ENCODE data around the gene ANKRD22.

GRCh38 chr10:88805924-88806323 is 45.7 kb downstream of the ANKRD22 start:
- TF ChIP-seq CTCF (IDR thresholded peaks at IDR 0.05) (no peak), SREBF2 (IDR thresholded peaks at IDR 0.05) (no peak), EP300 (IDR thresholded peaks at IDR 0.05) (no peak), CEBPB (IDR thresholded peaks at IDR 0.05) (no peak), RCOR1 (IDR thresholded peaks at IDR 0.05; ENCODE audit: low read depth, low read length) (no peak), USF2 (IDR thresholded peaks at IDR 0.05) (no peak), ZFP36 (IDR thresholded peaks at IDR 0.05; ENCODE audit: borderline replicate concordance, partially characterized antibody) (no peak), ATOH8 (CRISPR knock-in tag; IDR thresholded peaks at IDR 0.05; ENCODE audit: low read depth) (no peak), EHF (CRISPR knock-in tag; IDR thresholded peaks at IDR 0.05) (no peak)
- TF ChIP-seq, protein P1, sequence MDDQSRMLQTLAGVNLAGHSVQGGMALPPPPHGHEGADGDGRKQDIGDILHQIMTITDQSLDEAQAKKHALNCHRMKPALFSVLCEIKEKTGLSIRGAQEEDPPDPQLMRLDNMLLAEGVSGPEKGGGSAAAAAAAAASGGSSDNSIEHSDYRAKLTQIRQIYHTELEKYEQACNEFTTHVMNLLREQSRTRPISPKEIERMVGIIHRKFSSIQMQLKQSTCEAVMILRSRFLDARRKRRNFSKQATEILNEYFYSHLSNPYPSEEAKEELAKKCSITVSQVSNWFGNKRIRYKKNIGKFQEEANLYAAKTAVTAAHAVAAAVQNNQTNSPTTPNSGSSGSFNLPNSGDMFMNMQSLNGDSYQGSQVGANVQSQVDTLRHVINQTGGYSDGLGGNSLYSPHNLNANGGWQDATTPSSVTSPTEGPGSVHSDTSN (IDR thresholded peaks at IDR 0.05) = no peak

Data from A549 (cell line).